ENCODE measurements around the gene SUV39H1.
A peak's percentile ranks its signal among the peaks of the same experiment; 100 is the strongest.
"Not testable (repeated sequence)": the region's sequence is repeated elsewhere in the genome, so short reads cannot be mapped to it uniquely, and the experiment has no call there.

The SUV39H1 gene

DNA sequence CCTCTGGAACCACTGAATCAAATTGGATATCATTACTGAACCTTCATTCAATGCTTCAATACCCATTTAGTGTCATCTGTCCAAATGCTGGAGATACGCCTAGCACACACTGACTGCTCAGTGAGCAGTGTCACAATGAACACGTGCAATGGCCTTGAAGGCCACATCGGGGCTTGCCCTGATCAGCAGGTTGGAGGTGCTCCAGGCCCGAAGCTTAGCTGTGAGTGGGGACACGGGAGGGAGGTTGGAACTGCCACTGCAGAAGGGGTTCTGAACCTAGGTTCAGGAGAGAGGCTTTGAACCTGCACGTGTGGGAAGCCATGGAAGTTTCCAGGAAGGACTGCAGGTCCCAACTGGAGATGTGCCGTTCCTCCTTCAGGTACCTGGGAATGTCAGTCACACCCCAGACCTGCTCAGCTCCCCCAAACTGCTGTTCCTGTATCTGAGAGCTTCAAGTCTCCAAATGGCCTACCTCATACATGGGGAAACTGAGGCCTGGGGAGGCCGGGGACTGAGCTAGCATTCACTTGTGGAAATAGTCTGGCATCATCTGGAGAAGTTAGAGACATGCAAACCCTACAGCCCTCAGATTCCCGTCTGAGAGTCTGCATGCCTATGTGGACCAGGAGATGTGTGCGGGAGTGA lies 14.9 kb upstream of the SUV39H1 start:
- Histone ChIP-seq H3K9ac (no peak overlapping the region), H3K27ac (peak overlapping the region in 1 of 11 experiments; percentile 71; a peak in 2 of 22 replicates), H3K27me3 (peaks cover 34 to 88% (median 73%) of the 10 kb centered on the region in 11 experiments), H3K4me2 (peak overlapping the region in 3 of 11 experiments; percentile 59 to 88 (median 81); a peak in 6 of 22 replicates), H4K20me1 (peaks cover 0 to 10% (median 0%) of the 10 kb centered on the region in 11 experiments; a peak in 4 of 22 replicates), H3K4me1 (peaks cover 21 to 95% (median 54%) of the 10 kb centered on the region in 10 experiments), H3K9me3 (replicated peaks in 1 of 11) (0 out of 22 replicates have a peak, but pooled peaks cover 0 to 11% (median 0%) of the 10 kb centered on the region in 11 experiments), H3K36me3 (peaks cover 3 to 15% (median 13%) of the 10 kb centered on the region in 11 experiments; a peak in 13 of 22 replicates), H3K4me3 (no peak overlapping the region)
- no peak for TF ChIP-seq Cebpa-rat (IDR thresholded peaks at IDR 0.05)

DNA sequence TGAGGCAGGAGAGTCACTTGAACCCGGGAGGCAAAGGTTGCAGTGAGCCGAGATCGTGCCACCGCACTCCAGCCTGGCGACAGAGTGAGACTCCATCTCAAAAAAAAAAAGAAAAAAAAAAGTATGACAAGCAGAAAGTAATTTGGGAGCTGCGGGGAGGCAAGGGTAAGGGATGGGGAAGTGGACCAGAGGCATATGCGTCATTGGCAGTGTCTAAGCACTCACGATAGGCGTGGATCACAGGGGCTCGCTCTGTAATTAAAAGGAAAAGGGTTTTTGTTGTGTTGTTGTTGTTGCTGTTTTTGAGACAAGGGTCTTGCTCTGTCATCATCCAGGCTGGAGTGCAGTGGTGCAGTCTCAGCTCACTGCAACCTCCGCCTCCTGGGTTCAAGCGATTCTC lies 13.7 kb upstream of the SUV39H1 start:
- H3K9ac ChIP-seq, result peak overlapping the region in 6 of 11 experiments; percentile 65 to 81 (median 80); a peak in 11 of 22 replicates
- H3K9me3 ChIP-seq (replicated peaks in 1 of 11), result 0 out of 22 replicates have a peak, but pooled peaks cover 0 to 11% (median 0%) of the 10 kb centered on the region in 11 experiments
- peaks cover 21 to 95% (median 46%) of the 10 kb centered on the region in 10 experiments for H3K4me1 ChIP-seq
- H4K20me1 ChIP-seq, result peaks cover 0 to 15% (median 4%) of the 10 kb centered on the region in 11 experiments; a peak in 7 of 22 replicates
- H3K27ac ChIP-seq, result peak overlapping the region in 7 of 11 experiments; percentile 76 to 87 (median 85); a peak in 14 of 22 replicates
- peak overlapping the region in 2 of 10 experiments; percentile 60 to 72; a peak in 2 of 20 replicates for H3K4me3 ChIP-seq
- H3K4me2 ChIP-seq, result peak overlapping the region; percentile 68 to 89 (median 81)
- peaks cover 34 to 93% (median 71%) of the 10 kb centered on the region in 11 experiments for H3K27me3 ChIP-seq
- peaks cover 12 to 25% (median 23%) of the 10 kb centered on the region in 11 experiments; a peak in 18 of 22 replicates for H3K36me3 ChIP-seq

DNA sequence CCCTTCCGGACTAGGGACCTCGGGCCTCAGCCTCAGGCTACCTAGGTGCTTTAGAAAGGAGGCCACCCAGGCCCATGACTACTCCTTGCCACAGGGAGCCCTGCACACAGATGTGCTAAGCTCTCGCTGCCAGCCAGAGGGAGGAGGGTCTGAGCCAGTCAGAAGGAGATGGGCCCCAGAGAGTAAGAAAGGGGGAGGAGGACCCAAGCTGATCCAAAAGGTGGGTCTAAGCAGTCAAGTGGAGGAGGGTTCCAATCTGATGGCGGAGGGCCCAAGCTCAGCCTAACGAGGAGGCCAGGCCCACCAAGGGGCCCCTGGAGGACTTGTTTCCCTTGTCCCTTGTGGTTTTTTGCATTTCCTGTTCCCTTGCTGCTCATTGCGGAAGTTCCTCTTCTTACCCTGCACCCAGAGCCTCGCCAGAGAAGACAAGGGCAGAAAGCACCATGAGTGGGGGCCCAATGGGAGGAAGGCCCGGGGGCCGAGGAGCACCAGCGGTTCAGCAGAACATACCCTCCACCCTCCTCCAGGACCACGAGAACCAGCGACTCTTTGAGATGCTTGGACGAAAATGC lies 13.0 kb upstream of the SUV39H1 start, which contains the start of gene WAS:
WAS (plus strand) TSS at position 389 of the 572 bp plus-strand sequence; CDS start at position 444, 55 bp downstream.
- TF ChIP-seq Cebpa-rat (IDR thresholded peaks at IDR 0.05), result no peak
- Histone ChIP-seq H3K27ac (peak within 1 kb of the TSS; percentile 54 to 87 (median 83); a peak in 21 of 22 replicates), H4K20me1 (peaks cover 0 to 19% (median 4%) of the 10 kb centered on the region in 11 experiments; a peak in 7 of 22 replicates), H3K4me2 (peak within 1 kb of the TSS; percentile 68 to 89 (median 81)), H3K4me1 (peaks cover 21 to 88% (median 40%) of the 10 kb centered on the region in 10 experiments), H3K36me3 (peaks cover 13 to 32% (median 30%) of the 10 kb centered on the region in 11 experiments; a peak in 18 of 22 replicates), H3K9ac (peak within 1 kb of the TSS; percentile 65 to 82 (median 79)), H3K9me3 (replicated peaks in 1 of 11) (0 out of 22 replicates have a peak, but pooled peaks cover 0 to 11% (median 0%) of the 10 kb centered on the region in 11 experiments), H3K27me3 (peaks cover 34 to 86% (median 64%) of the 10 kb centered on the region in 11 experiments), H3K4me3 (peak within 1 kb of the TSS; percentile 57 to 72 (median 65))

DNA sequence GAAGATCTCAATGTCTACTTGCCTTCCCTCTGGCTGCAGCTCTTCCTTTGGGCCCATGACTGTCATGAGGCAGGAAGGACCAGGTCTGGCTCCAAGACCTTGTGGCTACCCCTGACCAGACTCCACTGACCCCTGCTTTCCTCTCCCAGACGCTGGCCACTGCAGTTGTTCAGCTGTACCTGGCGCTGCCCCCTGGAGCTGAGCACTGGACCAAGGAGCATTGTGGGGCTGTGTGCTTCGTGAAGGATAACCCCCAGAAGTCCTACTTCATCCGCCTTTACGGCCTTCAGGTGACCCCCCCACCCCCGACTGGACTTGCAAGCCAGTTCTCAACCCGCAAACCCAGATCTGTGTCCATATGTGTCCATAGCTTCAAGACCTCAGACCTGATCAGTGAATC lies 12.4 kb upstream of the SUV39H1 start:
- Histone ChIP-seq H3K36me3 (peaks cover 13 to 36% (median 31%) of the 10 kb centered on the region in 11 experiments; a peak in 18 of 22 replicates), H3K4me1 (peaks cover 21 to 82% (median 39%) of the 10 kb centered on the region in 10 experiments), H3K27ac (peak overlapping the region; percentile 54 to 87 (median 83); a peak in 21 of 22 replicates), H3K9ac (peak overlapping the region; percentile 65 to 82 (median 79)), H4K20me1 (peaks cover 0 to 24% (median 4%) of the 10 kb centered on the region in 11 experiments; a peak in 8 of 22 replicates), H3K4me3 (peak overlapping the region; percentile 57 to 72 (median 65)), H3K4me2 (peak overlapping the region; percentile 68 to 89 (median 81)), H3K27me3 (peaks cover 30 to 79% (median 57%) of the 10 kb centered on the region in 11 experiments), H3K9me3 (replicated peaks in 1 of 11) (0 out of 22 replicates have a peak, but pooled peaks cover 0 to 11% (median 0%) of the 10 kb centered on the region in 11 experiments)
- TF ChIP-seq Cebpa-rat (IDR thresholded peaks at IDR 0.05), result no peak

DNA sequence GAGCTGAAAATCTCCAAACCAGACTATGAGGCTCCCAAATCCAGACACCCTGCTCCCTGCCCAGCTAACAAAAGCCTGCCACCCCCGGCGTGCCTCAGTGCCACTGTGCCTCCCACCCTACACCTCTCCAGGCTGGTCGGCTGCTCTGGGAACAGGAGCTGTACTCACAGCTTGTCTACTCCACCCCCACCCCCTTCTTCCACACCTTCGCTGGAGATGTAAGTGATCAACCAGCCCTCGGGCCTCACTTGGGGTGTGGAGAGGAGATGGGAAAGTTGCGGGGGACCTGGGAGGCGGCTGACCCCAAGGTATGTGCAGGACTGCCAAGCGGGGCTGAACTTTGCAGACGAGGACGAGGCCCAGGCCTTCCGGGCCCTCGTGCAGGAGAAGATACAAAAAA lies 11.1 kb upstream of the SUV39H1 start:
- no peak for TF ChIP-seq Cebpa-rat (IDR thresholded peaks at IDR 0.05)
- Histone ChIP-seq H4K20me1 (peaks cover 0 to 32% (median 4%) of the 10 kb centered on the region in 11 experiments; a peak in 8 of 22 replicates), H3K27ac (peak overlapping the region in 1 of 11 experiments; percentile 17; a peak in 1 of 22 replicates), H3K4me2 (peak overlapping the region in 7 of 11 experiments; percentile 74 to 89 (median 82); a peak in 14 of 22 replicates), H3K27me3 (peaks cover 18 to 67% (median 47%) of the 10 kb centered on the region in 11 experiments), H3K9ac (peak overlapping the region in 3 of 11 experiments; percentile 12 to 28 (median 22); a peak in 2 of 22 replicates), H3K4me1 (peaks cover 21 to 70% (median 36%) of the 10 kb centered on the region in 10 experiments), H3K36me3 (peaks cover 13 to 49% (median 38%) of the 10 kb centered on the region in 11 experiments; a peak in 18 of 22 replicates), H3K4me3 (peak overlapping the region in 4 of 10 experiments; percentile 11 to 66 (median 58); a peak in 3 of 20 replicates), H3K9me3 (replicated peaks in 1 of 11) (0 out of 22 replicates have a peak, but pooled peaks cover 0 to 11% (median 0%) of the 10 kb centered on the region in 11 experiments)

DNA sequence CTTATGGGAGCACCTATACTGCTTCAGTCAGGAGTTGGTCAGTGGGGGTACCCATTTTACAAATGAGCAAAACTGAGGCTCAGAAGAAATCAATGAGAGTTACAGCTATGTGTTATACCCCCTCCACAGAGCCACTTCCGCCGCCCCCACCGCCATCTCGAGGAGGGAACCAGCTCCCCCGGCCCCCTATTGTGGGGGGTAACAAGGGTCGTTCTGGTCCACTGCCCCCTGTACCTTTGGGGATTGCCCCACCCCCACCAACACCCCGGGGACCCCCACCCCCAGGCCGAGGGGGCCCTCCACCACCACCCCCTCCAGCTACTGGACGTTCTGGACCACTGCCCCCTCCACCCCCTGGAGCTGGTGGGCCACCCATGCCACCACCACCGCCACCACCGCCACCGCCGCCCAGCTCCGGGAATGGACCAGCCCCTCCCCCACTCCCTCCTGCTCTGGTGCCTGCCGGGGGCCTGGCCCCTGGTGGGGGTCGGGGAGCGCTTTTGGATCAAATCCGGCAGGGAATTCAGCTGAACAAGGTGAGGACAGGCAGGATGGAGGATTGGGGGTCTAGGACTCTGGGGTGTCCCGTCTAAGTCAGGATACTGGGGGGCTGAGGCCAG lies 7.9 kb upstream of the SUV39H1 start:
- H3K9ac ChIP-seq, result no peak overlapping the region
- H3K9me3 ChIP-seq (replicated peaks in 1 of 11), result 0 out of 22 replicates have a peak, but pooled peaks cover 0 to 7% (median 0%) of the 10 kb centered on the region in 11 experiments
- H3K27ac ChIP-seq, result no peak overlapping the region
- peaks cover 13 to 56% (median 41%) of the 10 kb centered on the region in 11 experiments; a peak in 20 of 22 replicates for H3K27me3 ChIP-seq
- no peak overlapping the region for H3K4me2 ChIP-seq
- H3K4me3 ChIP-seq, result no peak overlapping the region
- H4K20me1 ChIP-seq, result peaks cover 0 to 33% (median 4%) of the 10 kb centered on the region in 11 experiments; a peak in 7 of 22 replicates
- H3K36me3 ChIP-seq, result peaks cover 13 to 55% (median 43%) of the 10 kb centered on the region in 11 experiments; a peak in 18 of 22 replicates
- no peak for TF ChIP-seq Cebpa-rat (IDR thresholded peaks at IDR 0.05)
- H3K4me1 ChIP-seq, result peaks cover 11 to 38% (median 22%) of the 10 kb centered on the region in 10 experiments

DNA sequence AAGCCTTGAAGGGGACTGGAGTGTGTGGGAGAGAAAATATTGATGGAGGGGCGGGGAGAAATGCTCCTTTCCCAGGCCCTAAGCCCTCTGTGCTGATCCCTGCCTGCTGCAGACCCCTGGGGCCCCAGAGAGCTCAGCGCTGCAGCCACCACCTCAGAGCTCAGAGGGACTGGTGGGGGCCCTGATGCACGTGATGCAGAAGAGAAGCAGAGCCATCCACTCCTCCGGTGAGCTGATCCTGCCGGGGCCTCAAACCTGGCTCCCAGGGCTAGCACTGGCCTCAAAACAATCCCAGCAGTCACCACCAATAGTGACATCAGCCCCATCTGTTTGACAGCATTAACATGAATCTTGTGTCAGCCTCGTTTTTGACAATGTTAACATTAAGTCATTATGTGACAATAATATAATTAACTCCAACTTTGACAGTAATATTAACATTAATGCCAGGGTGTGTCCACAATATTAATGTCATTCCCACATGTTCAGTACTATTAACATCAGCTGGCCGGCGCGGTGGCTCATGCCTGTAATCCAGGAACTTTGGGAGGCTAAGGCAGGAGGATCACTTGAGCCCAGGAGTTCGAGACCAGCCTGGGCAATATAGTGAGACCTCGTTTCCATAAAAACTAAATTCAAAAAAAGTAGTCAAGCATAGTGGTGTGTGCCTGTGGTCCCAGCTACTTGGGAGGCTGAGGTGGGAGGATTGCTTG lies 7.2 kb upstream of the SUV39H1 start:
- Histone ChIP-seq H3K9me3 (replicated peaks in 1 of 11) (0 out of 22 replicates have a peak, but pooled peaks cover 0 to under 1% (median 0%) of the 10 kb centered on the region in 11 experiments), H3K4me2 (no peak overlapping the region), H3K4me1 (peaks cover 5 to 31% (median 17%) of the 10 kb centered on the region in 10 experiments), H3K36me3 (peaks cover 13 to 55% (median 43%) of the 10 kb centered on the region in 11 experiments; a peak in 18 of 22 replicates), H3K27ac (no peak overlapping the region), H3K4me3 (no peak overlapping the region), H3K9ac (no peak overlapping the region), H3K27me3 (peaks cover 13 to 57% (median 40%) of the 10 kb centered on the region in 11 experiments; a peak in 20 of 22 replicates), H4K20me1 (peaks cover 0 to 33% (median 4%) of the 10 kb centered on the region in 11 experiments; a peak in 7 of 22 replicates)
- no peak for TF ChIP-seq Cebpa-rat (IDR thresholded peaks at IDR 0.05)

DNA sequence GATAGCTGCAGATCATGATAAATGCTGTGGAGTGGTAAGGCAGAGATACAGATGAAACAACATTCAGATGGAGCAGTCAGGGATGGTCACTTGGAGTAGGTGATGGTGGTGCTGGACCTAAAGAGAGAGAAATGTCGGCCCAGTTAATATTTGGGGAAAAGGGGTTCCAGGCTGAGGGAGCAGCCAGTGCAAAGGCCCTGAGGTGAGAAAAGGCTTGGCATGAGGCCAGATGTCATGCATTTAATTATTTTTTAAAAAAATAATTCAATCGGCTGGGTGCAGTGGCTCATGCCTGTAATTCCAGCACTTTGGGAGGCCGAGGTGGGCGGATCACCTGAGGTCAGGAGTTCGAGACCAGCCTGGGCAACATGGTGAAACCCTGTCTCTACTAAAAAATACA lies 4.8 kb upstream of the SUV39H1 start:
- peaks cover 6 to 41% (median 30%) of the 10 kb centered on the region in 11 experiments; a peak in 17 of 22 replicates for H3K36me3 ChIP-seq
- not testable (repeated sequence) for H3K27ac ChIP-seq; H3K4me2 ChIP-seq; H3K9ac ChIP-seq; H3K4me3 ChIP-seq; H3K9me3 ChIP-seq (replicated peaks in 1 of 11)
- peaks cover 6 to 18% (median 10%) of the 10 kb centered on the region in 10 experiments; a peak in 19 of 20 replicates for H3K4me1 ChIP-seq
- H3K27me3 ChIP-seq, result peaks cover 5 to 52% (median 34%) of the 10 kb centered on the region in 11 experiments; a peak in 17 of 22 replicates
- H4K20me1 ChIP-seq, result peaks cover 0 to 30% (median 4%) of the 10 kb centered on the region in 11 experiments; a peak in 8 of 22 replicates
